Stimulated activated CD8-positive, alpha-beta memory T cell treated with anti-CD3 and anti-CD28 coated beads, Interleukin-7, amount 100 ng/mL, for 4 hours (primary cell): ENCODE measurements around the gene SIL1.
"Not testable (repeated sequence)": the region's sequence is repeated elsewhere in the genome, so short reads cannot be mapped to it uniquely, and the experiment has no call there.

Source experiments
- DNase-seq, 2 donors: peaks; one replicate each; pipeline ENCODE4 v3.0.0-alpha.2; 2020; ENCODE audit warnings: low read depth in 2 of 2

Gene SIL1

GRCh38 chr5:139112362-139112761 lies 85.8 kb downstream of the SIL1 start:
- DNase-seq: not testable (repeated sequence)

GRCh38 chr5:139110526-139111168 lies 87.5 kb downstream of the SIL1 start:
- no peak for DNase-seq

GRCh38 chr5:139108063-139108824 lies 89.9 kb downstream of the SIL1 start:
- DNase-seq: no peak

- DNase-seq: no peak
Measured at GRCh38 chr5:139105621-139106071, 92.5 kb downstream of the SIL1 start.

GRCh38 chr5:139104577-139105276 lies 93.4 kb downstream of the SIL1 start:
- DNase-seq: no peak

- DNase-seq: no peak
Measured at GRCh38 chr5:139103762-139104161, 94.4 kb downstream of the SIL1 start.

- DNase-seq: no peak
Measured at GRCh38 chr5:139100825-139101224, 97.3 kb downstream of the SIL1 start.

GRCh38 chr5:139094154-139095131 lies 103.7 kb downstream of the SIL1 start:
- no peak for DNase-seq

- no peak for DNase-seq
Measured at GRCh38 chr5:139092741-139093343, 105.3 kb downstream of the SIL1 start.

- DNase-seq: no peak
Measured at GRCh38 chr5:139091439-139092156, 106.6 kb downstream of the SIL1 start.

- no peak for DNase-seq
Measured at GRCh38 chr5:139090581-139090980, 107.6 kb downstream of the SIL1 start.

GRCh38 chr5:139088024-139088423 lies 110.1 kb downstream of the SIL1 start:
- no peak for DNase-seq

GRCh38 chr5:139082813-139083498 lies 115.2 kb downstream of the SIL1 start:
- DNase-seq: no peak

GRCh38 chr5:139079991-139080610 lies 118.1 kb downstream of the SIL1 start:
- DNase-seq: no peak

GRCh38 chr5:139079225-139079990 lies 118.8 kb downstream of the SIL1 start:
- no peak for DNase-seq

- no peak for DNase-seq
Measured at GRCh38 chr5:139078345-139078744, 119.8 kb downstream of the SIL1 start.

- DNase-seq: no peak
Measured at GRCh38 chr5:139077899-139078298, 120.3 kb downstream of the SIL1 start.

- DNase-seq: no peak
Measured at GRCh38 chr5:139076111-139076510, 122.1 kb downstream of the SIL1 start.
